ENCODE data around the gene ZC3H13.

The ZC3H13 gene

DNA sequence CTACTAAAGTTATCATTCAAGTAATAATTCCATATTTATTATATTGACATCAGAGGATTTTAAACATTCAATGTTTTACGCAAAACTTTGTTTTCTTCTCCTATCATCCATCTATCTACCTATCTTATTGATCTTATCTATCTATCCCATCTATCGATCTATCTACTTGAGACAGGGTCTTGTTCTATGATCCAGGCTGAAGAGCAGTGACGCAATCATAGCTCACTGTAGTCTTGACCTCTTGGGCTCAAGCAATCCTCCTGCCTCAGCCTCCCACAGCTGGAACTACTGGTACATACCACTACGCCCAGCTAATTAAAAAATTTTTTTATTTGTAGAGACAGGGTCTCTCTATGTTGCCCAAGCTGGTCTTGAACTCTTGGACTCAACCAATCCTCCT, 27.4 kb downstream of the ZC3H13 start:
- H3K4me3 ChIP-seq (replicated peaks; ENCODE audit: low read depth, low read length): no peak overlapping the region
- TF ChIP-seq, protein P1, sequence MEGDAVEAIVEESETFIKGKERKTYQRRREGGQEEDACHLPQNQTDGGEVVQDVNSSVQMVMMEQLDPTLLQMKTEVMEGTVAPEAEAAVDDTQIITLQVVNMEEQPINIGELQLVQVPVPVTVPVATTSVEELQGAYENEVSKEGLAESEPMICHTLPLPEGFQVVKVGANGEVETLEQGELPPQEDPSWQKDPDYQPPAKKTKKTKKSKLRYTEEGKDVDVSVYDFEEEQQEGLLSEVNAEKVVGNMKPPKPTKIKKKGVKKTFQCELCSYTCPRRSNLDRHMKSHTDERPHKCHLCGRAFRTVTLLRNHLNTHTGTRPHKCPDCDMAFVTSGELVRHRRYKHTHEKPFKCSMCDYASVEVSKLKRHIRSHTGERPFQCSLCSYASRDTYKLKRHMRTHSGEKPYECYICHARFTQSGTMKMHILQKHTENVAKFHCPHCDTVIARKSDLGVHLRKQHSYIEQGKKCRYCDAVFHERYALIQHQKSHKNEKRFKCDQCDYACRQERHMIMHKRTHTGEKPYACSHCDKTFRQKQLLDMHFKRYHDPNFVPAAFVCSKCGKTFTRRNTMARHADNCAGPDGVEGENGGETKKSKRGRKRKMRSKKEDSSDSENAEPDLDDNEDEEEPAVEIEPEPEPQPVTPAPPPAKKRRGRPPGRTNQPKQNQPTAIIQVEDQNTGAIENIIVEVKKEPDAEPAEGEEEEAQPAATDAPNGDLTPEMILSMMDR (IDR thresholded peaks at IDR 0.05; ENCODE audit: low read depth, low read length, missing control alignments): no peak
- no peak for DNase-seq (ENCODE audit: extremely low read depth, low read depth)

DNA sequence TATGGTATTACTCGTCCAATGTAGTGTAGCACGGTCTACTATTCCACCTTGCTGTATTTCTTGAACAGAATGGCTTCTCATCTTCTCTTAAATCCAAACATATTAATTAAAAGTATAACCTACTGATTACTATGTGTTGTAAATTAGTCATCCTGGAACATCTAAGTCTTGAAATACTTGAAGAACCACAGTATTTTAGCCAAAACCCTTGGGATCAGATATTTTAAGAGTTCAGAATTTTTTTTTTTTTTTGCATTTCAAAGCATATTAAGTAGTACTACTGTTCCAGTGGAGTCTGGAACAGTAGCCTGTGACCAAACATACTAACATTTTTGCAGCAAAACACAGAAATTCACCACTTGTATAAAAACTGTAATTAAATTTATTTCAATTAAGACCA, 30.1 kb downstream of the ZC3H13 start:
- TF ChIP-seq, protein P1 (IDR thresholded peaks at IDR 0.05; ENCODE audit: low read depth, low read length, missing control alignments): no peak
- DNase-seq (ENCODE audit: extremely low read depth, low read depth): no peak
- no peak overlapping the region for H3K4me3 ChIP-seq (replicated peaks; ENCODE audit: low read depth, low read length)

DNA sequence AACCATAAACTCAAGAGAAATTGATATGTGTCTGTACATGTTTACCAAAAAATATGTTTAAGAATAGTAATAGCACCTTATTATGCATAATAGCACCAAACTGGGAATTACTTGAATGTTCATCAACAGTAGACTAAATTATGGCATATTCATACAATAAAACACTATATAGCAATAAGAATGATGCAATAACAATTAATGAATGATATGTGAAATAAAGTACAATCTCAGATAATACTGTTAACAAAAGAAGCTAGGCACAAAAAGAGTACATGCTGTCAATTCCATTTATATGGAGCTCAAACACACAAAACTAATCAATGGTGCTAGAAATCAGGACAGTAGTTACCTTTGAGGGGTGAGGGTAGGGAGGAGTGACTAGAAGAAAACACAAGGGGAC, 36.3 kb downstream of the ZC3H13 start:
- no peak overlapping the region for H3K4me3 ChIP-seq (replicated peaks; ENCODE audit: low read depth, low read length)
- no peak for DNase-seq (ENCODE audit: extremely low read depth, low read depth)
- TF ChIP-seq, protein P1 (IDR thresholded peaks at IDR 0.05; ENCODE audit: low read depth, low read length, missing control alignments): no peak

DNA sequence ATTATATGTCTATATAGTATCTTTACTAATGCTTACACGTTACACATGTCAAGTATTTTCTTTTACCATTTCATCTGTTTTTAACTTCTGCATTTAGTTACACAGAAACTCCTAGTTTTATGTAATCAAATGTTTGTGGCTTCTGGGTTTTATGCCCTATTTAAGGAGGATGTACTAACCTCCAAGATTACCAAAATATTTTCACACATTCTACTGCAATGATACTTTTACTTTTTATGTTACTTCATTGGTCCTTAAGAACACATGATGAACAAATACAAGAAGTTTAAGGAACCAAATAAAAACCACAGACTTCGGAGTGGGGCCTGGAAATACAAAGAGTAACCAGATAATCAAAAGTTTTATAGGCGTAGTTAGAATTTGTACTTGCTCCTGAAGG, 37.2 kb downstream of the ZC3H13 start:
- no peak overlapping the region for H3K4me3 ChIP-seq (replicated peaks; ENCODE audit: low read depth, low read length)
- TF ChIP-seq, protein P1 (IDR thresholded peaks at IDR 0.05; ENCODE audit: low read depth, low read length, missing control alignments): no peak
- DNase-seq (ENCODE audit: extremely low read depth, low read depth): no peak

DNA sequence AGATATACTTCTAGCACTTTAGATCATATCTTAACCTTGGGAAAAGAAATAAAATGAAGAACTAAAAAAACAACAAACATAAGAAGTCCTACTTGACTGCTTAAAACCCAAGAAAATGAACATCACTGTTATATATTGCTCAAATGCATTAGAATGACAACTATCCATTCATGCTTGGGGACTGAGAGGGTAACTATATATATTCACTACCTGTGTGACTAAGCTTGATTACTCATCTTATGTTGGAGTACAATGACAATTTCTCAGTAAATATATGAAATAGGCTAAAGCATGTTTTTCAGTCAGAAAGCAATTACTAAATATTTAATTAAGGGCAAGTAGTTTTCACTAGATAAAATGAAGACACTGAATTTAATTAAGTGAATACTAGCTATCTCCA, 40.1 kb downstream of the ZC3H13 start:
- H3K4me3 ChIP-seq (replicated peaks; ENCODE audit: low read depth, low read length): no peak overlapping the region
- TF ChIP-seq, protein P1 (IDR thresholded peaks at IDR 0.05; ENCODE audit: low read depth, low read length, missing control alignments): no peak
- DNase-seq (ENCODE audit: extremely low read depth, low read depth): no peak

DNA sequence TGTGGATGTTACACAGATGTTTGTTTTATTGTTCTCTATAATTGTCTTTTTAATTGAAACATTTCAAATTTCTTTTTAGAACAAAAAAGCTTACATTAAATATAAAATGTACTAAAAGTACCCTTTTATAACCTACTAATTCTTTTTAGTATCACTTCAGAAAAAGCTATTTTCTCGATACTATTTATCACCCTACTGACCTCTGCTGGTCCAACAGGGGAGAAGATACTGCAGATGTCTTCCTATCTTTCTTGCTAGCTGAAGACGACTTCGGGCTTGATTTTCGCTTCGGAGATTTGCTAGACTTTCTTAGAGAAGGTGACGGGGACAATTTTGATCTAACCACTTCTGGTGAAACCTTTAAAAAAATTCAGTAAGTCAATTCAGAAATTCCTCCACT, 42.4 kb downstream of the ZC3H13 start:
- TF ChIP-seq, protein P1 (IDR thresholded peaks at IDR 0.05; ENCODE audit: low read depth, low read length, missing control alignments): peak; percentile 23

DNA sequence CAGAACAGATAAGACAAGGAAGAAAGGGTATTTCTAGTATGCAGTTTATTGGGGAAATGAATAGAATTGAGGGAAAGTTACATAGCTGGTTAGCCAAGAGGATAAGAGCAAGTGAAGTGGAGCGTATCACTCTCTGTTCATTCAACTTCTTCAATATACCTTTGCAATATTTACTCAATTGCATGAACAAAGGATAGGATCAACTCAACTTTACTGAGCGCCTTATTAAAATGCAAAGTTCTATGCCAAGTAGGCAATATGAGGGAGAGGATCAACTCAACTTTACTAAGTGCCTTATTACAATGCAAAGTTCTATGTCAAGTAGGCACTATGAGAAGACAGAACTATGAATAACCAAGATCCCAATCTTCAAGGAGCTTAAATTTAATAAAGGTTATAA, 43.9 kb downstream of the ZC3H13 start:
- DNase-seq (ENCODE audit: extremely low read depth, low read depth): no peak
- TF ChIP-seq, protein P1 (IDR thresholded peaks at IDR 0.05; ENCODE audit: low read depth, low read length, missing control alignments): no peak
- no peak overlapping the region for H3K4me3 ChIP-seq (replicated peaks; ENCODE audit: low read depth, low read length)

More for the DNA sequence above, 42.4 kb downstream of the ZC3H13 start:
- no peak for DNase-seq (ENCODE audit: extremely low read depth, low read depth)
- no peak overlapping the region for H3K4me3 ChIP-seq (replicated peaks; ENCODE audit: low read depth, low read length)
